ENCODE data around the gene FZR1. TPM values are rescaled to one million over a fixed set of nuclear protein-coding genes. Genes with fewer than 3 reads are reported as not detected.

Gene FZR1
- total and polyA plus RNA-seq, 2 of the 8 experiments (the other 6 are each of a cell fraction or from before 2014, with no cell fraction given) = 21.6 to 35.5 TPM

GRCh38 chr19:3570606-3571011, 64.5 kb downstream of the FZR1 start:
- POLR2A ChIA-PET (ENCODE audit: partially characterized antibody) = no interaction called here
- H3K23ac ChIP-seq (ENCODE audit: insufficient read length) = no peak overlapping the region
- CTCF ChIA-PET (ENCODE audit: partially characterized antibody) = interaction anchor here (0.6 to 1.5 kb wide), 3 partner anchors 16 to 32 kb away, joined by 3 to 4 read pairs (median 3); partner anchors contain the start of gene TEKTIP1
- no peak overlapping the region for H4K5ac ChIP-seq (ENCODE audit: insufficient read length, low read depth, low read length)
- no peak overlapping the region for H2BK15ac ChIP-seq (ENCODE audit: low read length)
- no peak overlapping the region for H3K14ac ChIP-seq (ENCODE audit: insufficient read length)
- TF ChIP-seq RBBP5 (IDR thresholded peaks at IDR 0.05; ENCODE audit: borderline replicate concordance, low read depth, low read length) (no peak), CTCF (IDR thresholded peaks at IDR 0.05; ENCODE audit: control extremely low read depth in 1 of 3, insufficient read depth in 1 of 3, low read depth in 1 of 3, low read length in 3 of 3) (no peak), NRF1 (IDR thresholded peaks at IDR 0.05; ENCODE audit: low read depth, low read length) (no peak)
- H3K27me3 ChIP-seq (replicated peaks in 1 of 4; ENCODE audit: control insufficient read depth in 3 of 4, extremely low read depth in 1 of 4, insufficient read depth in 3 of 4, low read length in 3 of 4) = no peaks in the 10 kb centered on the region
- no peak overlapping the region for H3K4me3 ChIP-seq (ENCODE audit: extremely low read depth in 1 of 4, insufficient read depth in 2 of 4, low read depth in 3 of 4, low read length in 4 of 4)
- DNase-seq (ENCODE audit: low read depth in 1 of 2, low spot score in 2 of 2) (no peak), FAIRE-seq (no peak)
- H3K27ac ChIP-seq (ENCODE audit: low read depth, low read length) = no peak overlapping the region
- peaks cover 9% of the 10 kb centered on the region; the same call in 1 of the 2 replicates for H3K23me2 ChIP-seq (ENCODE audit: low read depth, low read length)
- H3K56ac ChIP-seq (replicated peaks; ENCODE audit: insufficient read length, low read depth, low read length) = no peak overlapping the region
- no peak overlapping the region for H4K8ac ChIP-seq (ENCODE audit: extremely low read depth, insufficient read depth, low read length)
- H2BK12ac ChIP-seq (ENCODE audit: low read depth, low read length) = no peak overlapping the region
- H3K79me2 ChIP-seq (ENCODE audit: control insufficient read depth in 1 of 2, insufficient read depth in 2 of 2, low read length in 2 of 2) = no peaks in the 10 kb centered on the region
- H3K4ac ChIP-seq (replicated peaks; ENCODE audit: insufficient read length, low read depth, low read length) = no peak overlapping the region
- H4K20me1 ChIP-seq (replicated peaks in 1 of 2; ENCODE audit: control insufficient read depth in 1 of 2, insufficient read depth in 2 of 2, low read length in 2 of 2) = peaks cover 3 to 6% of the 10 kb centered on the region in 2 experiments
- H4K91ac ChIP-seq (replicated peaks; ENCODE audit: insufficient read length, low read length) = no peak overlapping the region
- H3K9ac ChIP-seq (replicated peaks in 1 of 4; ENCODE audit: extremely low read depth in 1 of 4, low read depth in 3 of 4, low read length in 3 of 4) = no peak overlapping the region
- no peak overlapping the region for H3K18ac ChIP-seq (ENCODE audit: extremely low read depth, low read length)
- H2AFZ ChIP-seq (ENCODE audit: low read length) = no peak overlapping the region
- no peaks in the 10 kb centered on the region for H3K79me1 ChIP-seq (ENCODE audit: low read depth, low read length)
- no peaks in the 10 kb centered on the region for H3K36me3 ChIP-seq (ENCODE audit: control insufficient read depth in 2 of 4, insufficient read depth in 4 of 4, low read length in 3 of 4)
- WGBS, 2 experiments (ENCODE audit: extremely low coverage in 1 of 2, insufficient coverage in 1 of 2, insufficient read length in 1 of 2, insufficient replicate concordance in 2 of 2, low coverage in 1 of 2, low lambda C conversion rate in 2 of 2, missing lambda C conversion rate in 1 of 2) = 91% methylated on average over 7 of the region's 7 CpGs; no CpG with 5 or more reads in 1 of the 2 experiments
- H2BK5ac ChIP-seq (ENCODE audit: low read depth, low read length) = no peak overlapping the region
- no peak overlapping the region for H2BK20ac ChIP-seq (ENCODE audit: low read length)
- H3K9me3 ChIP-seq (ENCODE audit: insufficient read depth in 2 of 2, low read depth in 1 of 2, low read length in 1 of 2) = no peaks in the 10 kb centered on the region
- H3K4me2 ChIP-seq (ENCODE audit: insufficient read depth in 1 of 2, low read depth in 2 of 2, low read length in 2 of 2) = no peak overlapping the region
- H2AK5ac ChIP-seq (ENCODE audit: low read depth, low read length) = no peak overlapping the region
- H3K4me1 ChIP-seq (replicated peaks in 1 of 4; ENCODE audit: control insufficient read depth in 3 of 4, insufficient read depth in 4 of 4, low read length in 3 of 4) = peaks cover 3 to 4% (median 4%) of the 10 kb centered on the region in 4 experiments; a peak in 6 of 7 replicates
- no peak overlapping the region for H2BK120ac ChIP-seq (replicated peaks; ENCODE audit: low read depth, low read length)
